HG02970 (cell line): ENCODE data around the gene LYST.

Source experiments
- ATAC-seq: cut with Tn5 transposase; IDR thresholded peaks from one replicate; pipeline ENCODE4 v1.9.1; 2021; ENCODE audit warnings: mild to moderate bottlenecking, moderate library complexity, moderate number of reproducible peaks; ENCODE audit not compliant: unreplicated experiment, low FRiP score

Gene LYST

GRCh38 chr1:235885655-235886262, 19.1 kb upstream of the LYST start:
- no peak for ATAC-seq

- no peak for ATAC-seq
These were observed 16.7 kb upstream of the LYST start for GRCh38 chr1:235883261-235883927.

DNA sequence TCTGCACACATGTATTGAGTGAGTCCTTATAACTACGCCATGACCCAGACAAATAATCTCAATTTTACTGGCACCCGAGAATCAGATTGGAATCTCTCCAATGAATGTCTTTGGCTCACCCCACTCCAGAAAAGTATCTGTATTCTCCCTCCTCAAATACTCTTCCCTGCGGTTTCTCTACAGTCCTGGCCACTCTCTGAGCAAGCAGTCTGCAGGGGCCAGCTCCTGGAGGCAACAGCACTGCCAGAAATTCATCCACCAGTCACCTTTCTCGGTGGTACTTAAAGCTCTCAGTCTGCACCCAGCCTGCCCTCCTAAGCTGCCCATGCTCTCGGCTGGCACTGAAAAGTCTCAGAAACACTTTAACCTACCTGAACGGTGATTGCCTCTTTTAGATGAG, 16.1 kb upstream of the LYST start:
- ATAC-seq: no peak

- no peak for ATAC-seq
These were observed 15.4 kb upstream of the LYST start for GRCh38 chr1:235881930-235882700.

- ATAC-seq: no peak
These were observed 11.5 kb upstream of the LYST start for GRCh38 chr1:235878082-235878811.

GRCh38 chr1:235876402-235876841, 9.7 kb upstream of the LYST start:
- ATAC-seq: no peak

DNA sequence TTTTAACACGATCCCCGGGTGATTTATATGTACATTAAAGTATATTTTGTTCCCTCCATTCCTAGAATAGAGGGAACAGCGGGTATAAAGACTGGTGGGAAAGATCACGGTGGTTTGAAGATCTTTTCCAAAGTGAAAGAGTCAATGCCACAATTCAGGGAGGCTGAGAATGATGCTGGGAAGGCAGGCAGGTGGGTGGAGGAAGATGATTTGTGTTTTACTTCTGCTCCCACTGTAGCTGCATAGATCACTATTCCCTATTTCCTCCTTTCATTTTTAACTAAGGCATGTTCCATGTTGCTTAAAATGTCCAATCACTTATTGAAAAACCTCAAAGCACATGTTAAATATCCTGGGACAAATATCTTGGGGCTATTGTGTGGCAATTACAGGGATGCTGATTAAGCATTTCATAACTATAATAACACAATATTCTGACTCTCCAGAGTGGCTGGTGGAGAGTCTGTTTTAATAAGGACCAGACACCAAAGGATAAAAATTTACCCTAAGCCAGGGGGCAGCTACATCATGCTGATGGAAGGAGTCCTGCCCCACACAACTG, 8.4 kb upstream of the LYST start:
- ATAC-seq: no peak

- ATAC-seq: no peak
These were observed 7.6 kb upstream of the LYST start for GRCh38 chr1:235874261-235874660.

GRCh38 chr1:235873571-235873970, 6.9 kb upstream of the LYST start:
- ATAC-seq: no peak

- no peak for ATAC-seq
These were observed 6.3 kb upstream of the LYST start for GRCh38 chr1:235873045-235873444.

DNA sequence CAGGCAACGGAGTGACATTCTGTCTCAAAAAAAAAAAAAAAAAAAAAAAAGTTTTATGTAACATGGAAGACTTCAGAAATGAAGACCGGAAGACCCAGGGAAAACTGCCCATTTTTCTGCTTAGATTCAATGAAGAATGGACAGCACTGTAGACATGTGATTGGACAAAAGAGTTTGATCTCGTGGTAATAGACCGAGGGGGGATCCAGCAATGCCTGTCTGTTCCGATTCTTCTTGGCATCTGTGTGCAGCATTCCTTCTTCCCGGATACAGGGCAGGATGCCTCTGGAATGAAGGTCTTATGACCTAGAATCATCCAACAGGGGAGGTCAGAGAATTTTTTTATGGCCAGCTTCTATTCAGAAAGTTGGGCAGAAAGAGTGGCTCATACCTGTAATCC, 5.6 kb upstream of the LYST start:
- no peak for ATAC-seq

GRCh38 chr1:235867903-235868469, 1.3 kb upstream of the LYST start:
- ATAC-seq: no peak

- ATAC-seq: peak; percentile 80
These were observed 473 bp upstream of the LYST start for GRCh38 chr1:235866913-235867845.

DNA sequence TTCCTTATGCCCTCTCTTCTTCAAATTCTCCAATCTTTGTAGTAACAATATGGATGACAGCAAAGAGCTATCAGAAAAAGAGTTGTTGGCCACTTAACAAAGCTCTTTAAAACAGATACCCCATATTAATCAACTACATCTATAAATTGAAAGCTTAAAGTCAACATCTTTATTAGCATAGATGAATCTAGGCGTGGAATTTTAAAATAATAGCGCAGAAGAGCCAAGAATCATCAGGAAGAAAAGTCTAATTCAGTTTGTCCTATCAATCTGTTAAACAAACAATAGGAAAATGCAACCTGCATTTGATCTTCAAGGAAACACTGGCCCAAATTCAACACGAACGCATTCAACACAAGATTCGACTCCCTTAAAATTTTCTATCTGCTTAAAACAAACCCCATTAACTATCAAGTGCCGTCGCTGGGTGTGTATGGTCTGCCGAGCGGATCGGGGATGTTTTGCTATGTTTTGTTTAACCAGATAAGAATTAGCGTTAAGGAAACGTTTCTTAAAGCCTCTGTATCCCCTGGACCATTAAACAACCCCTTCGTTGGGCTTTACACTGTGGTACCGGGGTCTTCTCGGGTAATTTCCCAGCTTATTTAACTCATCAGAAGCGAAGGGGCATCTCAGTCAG, 1.0 kb downstream of the LYST start:
- ATAC-seq: no peak

DNA sequence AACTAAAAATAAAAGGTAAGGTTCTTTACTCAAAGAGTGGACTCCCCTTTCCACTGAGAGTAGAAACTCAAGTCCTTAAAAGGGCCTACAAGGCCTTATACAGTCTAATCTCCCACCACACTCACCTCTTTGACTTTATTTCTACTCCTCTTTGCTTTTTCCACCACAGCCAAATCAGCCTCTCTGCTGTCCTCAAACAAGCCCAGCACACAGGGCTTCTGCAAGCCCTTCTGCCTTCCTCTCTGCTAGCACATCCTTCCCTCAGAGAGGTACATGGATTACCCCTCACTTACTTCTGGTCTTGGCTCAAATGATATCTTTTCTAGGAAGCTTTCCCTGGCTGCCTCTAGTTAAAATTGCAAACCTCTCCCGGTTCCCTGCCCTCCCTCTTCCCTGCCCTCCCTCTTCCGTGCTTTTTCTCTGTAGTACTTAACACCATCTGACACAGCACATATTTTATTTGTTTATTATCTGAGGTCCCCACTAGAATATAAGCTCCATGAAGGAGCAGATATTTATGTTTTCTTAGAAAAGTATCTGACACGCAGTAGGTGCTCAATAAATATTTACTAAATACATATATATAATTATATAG, 1.7 kb downstream of the LYST start:
- ATAC-seq: no peak

- no peak for ATAC-seq
These were observed 2.2 kb downstream of the LYST start for GRCh38 chr1:235864469-235864868.

DNA sequence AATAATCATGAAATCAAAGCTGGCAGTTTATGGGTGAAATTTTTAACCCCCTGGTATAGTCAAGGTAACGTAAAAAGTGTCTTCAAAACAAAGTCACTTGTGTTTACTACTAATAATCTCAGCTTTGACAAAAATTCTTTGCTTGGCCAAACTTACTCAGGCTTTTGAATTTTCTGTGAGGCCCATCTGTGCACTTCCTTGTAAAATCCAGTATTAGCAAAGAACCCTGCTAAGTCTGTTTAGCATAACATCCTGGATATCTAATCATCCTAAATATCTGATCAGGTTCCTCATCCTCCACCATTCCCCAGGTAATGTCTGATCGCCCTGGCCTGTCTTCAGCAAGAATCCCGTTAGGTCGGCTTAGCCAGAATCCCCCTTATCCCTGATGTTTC, 3.0 kb downstream of the LYST start:
- no peak for ATAC-seq

GRCh38 chr1:235861857-235862256, 4.8 kb downstream of the LYST start:
- no peak for ATAC-seq
